Middle frontal gyrus (tissue), 1 donor: ENCODE measurements around the gene WRAP73.

Source experiments
- DNase-seq: peaks from one replicate; pipeline ENCODE4 v3.0.0-alpha.2; 2015; ENCODE audit warnings: low spot score; ENCODE audit errors: extremely low spot score

WRAP73 gene

GRCh38 chr1:3650248-3651025 lies 534 bp upstream of the WRAP73 start:
- no peak for DNase-seq

- DNase-seq = no peak
Measured at GRCh38 chr1:3646596-3646995, 3.3 kb downstream of the WRAP73 start.

GRCh38 chr1:3645666-3646355 lies 4.1 kb downstream of the WRAP73 start:
- no peak for DNase-seq

- DNase-seq = no peak
Measured at GRCh38 chr1:3645247-3645646, 4.7 kb downstream of the WRAP73 start.

- no peak for DNase-seq
Measured at GRCh38 chr1:3644273-3644672, 5.6 kb downstream of the WRAP73 start.

- DNase-seq = no peak
Measured at GRCh38 chr1:3642919-3643675, 6.8 kb downstream of the WRAP73 start.

- DNase-seq = no peak
Measured at GRCh38 chr1:3641816-3642215, 8.1 kb downstream of the WRAP73 start.

GRCh38 chr1:3641046-3641760 lies 8.7 kb downstream of the WRAP73 start:
- no peak for DNase-seq

GRCh38 chr1:3640121-3640837 lies 9.6 kb downstream of the WRAP73 start:
- DNase-seq = no peak

- DNase-seq = no peak
Measured at GRCh38 chr1:3639397-3639911, 10.4 kb downstream of the WRAP73 start.

GRCh38 chr1:3638676-3639075 lies 11.2 kb downstream of the WRAP73 start:
- no peak for DNase-seq

GRCh38 chr1:3638027-3638426 lies 11.9 kb downstream of the WRAP73 start:
- no peak for DNase-seq

- DNase-seq = no peak
Measured at GRCh38 chr1:3636531-3636930, 13.4 kb downstream of the WRAP73 start.

GRCh38 chr1:3636080-3636479 lies 13.8 kb downstream of the WRAP73 start:
- no peak for DNase-seq

- no peak for DNase-seq
Measured at GRCh38 chr1:3634059-3634800, 15.7 kb downstream of the WRAP73 start.

GRCh38 chr1:3633344-3634058 lies 16.4 kb downstream of the WRAP73 start:
- DNase-seq = no peak

GRCh38 chr1:3632716-3633343 lies 17.1 kb downstream of the WRAP73 start:
- no peak for DNase-seq

- no peak for DNase-seq
Measured at GRCh38 chr1:3632298-3632697, 17.6 kb downstream of the WRAP73 start.
